IPS-NIHi11 (cell line): ENCODE data around the gene ADRA1B.
A peak's percentile ranks its signal among the peaks of the same experiment; 100 is the strongest.
"Not testable (repeated sequence)": the region's sequence is repeated elsewhere in the genome, so short reads cannot be mapped to it uniquely, and the experiment has no call there.

ENCODE experiments used
- DNase-seq: peaks from one replicate; pipeline ENCODE4 v3.0.0; 2012; ENCODE audit warnings: mixed read lengths, low spot score

The ADRA1B gene

DNA sequence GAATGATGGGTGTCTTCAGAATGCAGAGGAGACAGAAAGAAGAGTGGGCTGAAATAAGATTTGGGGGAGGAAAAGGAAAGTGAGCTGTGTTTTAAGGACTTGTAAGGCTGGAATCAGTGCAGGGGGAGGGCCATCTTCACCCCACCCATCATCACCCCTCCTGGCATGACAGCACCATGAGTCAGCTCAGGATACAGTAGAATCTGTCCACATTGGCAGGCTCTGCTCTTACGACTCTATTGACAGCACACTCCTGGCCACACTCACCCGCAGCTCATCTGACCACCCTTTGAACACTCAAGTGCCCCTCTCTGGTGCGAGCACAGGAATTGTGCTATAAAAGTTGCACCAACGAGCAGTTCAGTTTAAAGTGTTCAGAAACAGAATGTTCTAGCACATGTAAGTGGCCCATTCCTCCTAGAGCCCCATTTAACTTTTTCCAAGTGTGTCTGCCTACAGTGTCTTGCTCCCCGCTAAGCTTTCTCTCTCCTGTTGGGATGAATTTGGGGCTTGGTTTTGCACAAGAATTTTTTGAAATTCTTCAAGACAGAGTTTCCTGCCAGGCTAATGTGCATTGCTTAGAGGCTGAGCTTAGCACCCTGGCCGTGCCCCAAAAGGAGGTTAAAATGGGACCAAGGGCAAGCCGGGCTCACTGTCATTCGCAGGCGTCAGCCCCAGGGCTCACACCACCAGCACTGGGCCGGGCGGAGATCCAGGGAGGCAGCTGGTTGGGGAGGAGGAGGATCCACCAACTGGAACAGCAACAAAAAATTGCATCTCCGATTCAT lies 12.0 kb downstream of the ADRA1B start:
- no peak for DNase-seq

GRCh38 chr5:159929176-159929575 lies 12.9 kb downstream of the ADRA1B start:
- no peak for DNase-seq

- no peak for DNase-seq
Measured at GRCh38 chr5:159933531-159934485, 17.5 kb downstream of the ADRA1B start.

DNA sequence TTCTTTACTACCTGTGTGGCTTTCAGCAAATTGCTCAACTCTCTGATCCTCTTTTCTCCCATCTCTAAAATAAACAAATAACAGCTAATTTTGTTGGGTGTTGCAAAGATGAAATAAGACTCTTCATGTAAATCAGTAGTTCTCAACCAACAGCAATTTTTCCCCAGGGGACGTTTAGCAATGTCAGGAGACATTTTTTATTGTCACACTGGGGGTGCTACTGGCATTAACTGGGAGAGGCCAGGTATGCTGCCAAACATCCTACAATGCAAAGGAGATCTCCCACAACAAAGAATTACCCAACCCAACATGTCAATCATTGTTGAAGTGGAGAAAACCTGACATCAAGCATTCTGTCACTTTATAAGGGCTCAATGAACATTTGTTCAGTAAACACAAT lies 19.7 kb downstream of the ADRA1B start:
- no peak for DNase-seq

DNA sequence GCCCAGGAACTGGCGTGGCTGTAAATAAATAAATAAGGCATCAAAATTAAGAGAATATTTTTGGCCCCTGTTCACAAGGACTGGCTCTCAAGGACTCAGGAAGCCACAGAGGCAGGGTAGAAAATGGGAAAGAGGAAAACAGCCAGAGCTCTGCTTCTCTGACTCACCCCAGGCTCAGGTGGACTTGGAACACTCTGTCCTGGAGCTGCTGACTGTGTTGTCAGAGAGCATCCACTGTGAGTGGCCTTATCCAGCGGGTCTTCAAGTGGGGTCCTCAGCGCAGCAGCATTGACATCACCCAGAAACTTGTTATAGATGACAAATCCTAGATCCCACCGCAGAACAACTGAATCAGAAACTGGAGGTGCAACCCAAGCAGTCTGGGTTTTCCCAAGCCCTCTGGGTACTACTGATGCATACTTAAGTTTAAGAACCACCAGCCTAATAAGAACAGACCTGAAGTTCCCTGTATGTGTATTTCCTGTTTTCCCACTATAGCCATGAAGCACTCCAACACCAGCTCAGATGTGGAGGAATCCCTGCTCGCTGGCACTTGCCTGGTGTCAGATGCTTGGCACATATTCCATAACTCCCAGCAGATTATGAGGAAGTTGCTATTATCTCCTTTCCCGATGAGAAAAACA lies 20.5 kb downstream of the ADRA1B start:
- DNase-seq = no peak

GRCh38 chr5:159937580-159937979 lies 21.3 kb downstream of the ADRA1B start:
- DNase-seq = no peak

DNA sequence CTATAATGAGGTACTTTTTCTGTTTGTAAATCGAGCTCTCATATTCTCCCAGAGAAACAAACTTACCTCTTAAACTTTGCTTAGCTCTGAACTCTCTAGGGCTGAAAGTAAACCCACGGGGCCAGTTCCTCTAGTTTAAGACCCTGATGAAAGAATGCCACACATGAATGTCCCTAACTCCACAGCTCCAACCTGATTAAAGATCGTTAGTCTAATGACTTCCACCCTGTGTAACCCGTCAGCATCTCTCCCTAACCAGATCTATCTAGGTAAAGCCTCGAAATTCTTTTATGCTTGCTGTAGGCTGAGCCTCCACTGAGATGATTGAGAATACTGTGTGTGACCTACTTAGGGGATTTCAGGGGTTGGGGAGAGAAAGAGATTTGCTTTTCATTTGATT lies 27.0 kb downstream of the ADRA1B start:
- no peak for DNase-seq

DNA sequence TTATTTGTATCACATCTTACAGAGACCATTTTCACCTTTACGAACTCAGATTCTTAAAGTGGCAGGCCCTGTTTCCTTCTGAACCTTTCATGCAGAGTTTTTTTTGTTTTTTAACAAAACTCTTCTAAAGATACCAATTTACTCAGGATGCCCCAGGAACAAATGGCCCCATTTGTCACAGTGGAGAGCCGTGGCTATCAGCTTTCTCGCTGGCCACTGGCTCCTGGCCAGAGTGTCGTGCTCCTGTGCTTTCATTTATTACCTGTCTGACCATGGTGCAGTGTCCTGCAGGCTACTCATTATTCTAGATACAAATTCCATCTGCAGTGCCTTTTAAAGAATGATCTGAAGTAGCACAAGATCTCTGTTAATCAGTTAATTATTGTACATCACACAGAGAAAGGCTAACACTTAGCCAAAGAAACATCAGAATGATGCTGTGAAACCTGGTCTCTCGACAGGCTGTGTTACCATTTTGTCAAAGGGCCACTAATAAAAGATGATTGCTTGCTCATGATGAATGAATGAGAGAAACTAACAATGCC lies 27.8 kb downstream of the ADRA1B start:
- DNase-seq = no peak

DNA sequence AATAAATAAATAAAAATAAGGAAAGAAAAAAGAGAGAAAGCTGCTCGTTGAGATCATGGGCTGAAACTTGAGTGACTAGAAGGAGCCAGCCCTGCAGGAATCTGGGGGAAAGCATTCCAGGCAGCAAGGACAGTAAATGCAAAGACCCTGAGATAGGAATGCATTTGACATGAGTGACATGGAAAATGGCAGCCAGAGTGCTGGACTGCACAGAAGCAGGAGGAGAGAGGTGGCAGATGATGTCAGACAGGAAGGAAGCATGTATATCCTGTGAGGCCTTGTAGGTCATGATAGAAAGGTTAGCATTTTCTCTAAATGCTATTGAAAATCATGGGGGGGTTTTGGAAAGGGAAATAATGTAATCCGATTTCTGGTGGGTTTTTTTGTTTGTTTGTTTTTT lies 29.1 kb downstream of the ADRA1B start:
- no peak for DNase-seq

DNA sequence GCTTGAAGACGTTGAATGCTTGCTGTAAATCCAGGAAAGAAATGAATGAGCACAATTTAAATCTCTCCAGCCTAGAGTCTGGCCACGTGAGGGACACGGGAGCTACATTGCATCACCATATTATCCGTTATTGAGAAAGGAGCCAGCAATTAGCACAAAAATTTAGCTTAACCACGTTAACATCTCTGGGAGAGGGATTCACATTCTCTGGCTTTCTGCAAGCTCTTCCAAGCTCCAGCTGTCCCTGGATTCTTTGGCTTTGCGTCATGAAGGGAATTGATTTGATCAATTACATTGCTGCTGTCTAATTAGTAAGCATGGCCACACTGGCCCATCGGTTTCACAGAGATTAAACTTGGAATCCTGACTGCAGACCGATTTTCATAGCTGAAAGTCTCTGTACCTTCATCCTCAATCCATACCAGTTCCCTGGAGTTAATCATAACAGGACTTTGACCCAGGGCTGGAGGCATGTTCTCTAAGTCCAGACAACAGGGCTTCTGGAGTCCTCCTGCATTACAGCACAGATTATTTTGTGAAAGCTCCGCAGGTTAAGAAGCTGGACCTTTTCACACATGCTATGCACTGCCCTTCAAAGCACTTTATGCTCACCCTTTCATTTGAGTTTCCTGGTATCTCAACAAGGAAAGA lies 31.6 kb downstream of the ADRA1B start:
- DNase-seq = no peak

GRCh38 chr5:159951387-159951786 lies 35.1 kb downstream of the ADRA1B start:
- DNase-seq = peak; percentile 60

DNA sequence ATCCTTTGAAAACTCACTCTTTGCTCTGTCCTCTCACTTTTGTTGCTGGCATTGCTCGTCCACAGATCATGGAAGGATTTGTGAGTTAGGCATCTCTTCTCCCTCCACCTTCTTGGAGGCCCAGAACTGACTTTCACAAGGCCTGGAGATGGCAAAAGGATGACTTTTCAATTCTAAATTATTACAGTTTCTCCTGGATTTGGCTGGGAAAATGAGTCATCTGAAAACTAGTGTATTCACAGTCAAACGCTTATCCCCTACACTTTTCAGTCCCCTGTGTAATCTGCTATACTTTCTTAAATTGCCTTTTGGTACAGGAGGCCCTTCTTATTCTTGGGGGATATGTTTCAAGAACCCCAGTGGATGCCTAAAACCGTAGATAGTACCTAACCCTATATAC lies 35.6 kb downstream of the ADRA1B start:
- no peak for DNase-seq

GRCh38 chr5:159953609-159954008 lies 37.3 kb downstream of the ADRA1B start:
- DNase-seq = no peak

DNA sequence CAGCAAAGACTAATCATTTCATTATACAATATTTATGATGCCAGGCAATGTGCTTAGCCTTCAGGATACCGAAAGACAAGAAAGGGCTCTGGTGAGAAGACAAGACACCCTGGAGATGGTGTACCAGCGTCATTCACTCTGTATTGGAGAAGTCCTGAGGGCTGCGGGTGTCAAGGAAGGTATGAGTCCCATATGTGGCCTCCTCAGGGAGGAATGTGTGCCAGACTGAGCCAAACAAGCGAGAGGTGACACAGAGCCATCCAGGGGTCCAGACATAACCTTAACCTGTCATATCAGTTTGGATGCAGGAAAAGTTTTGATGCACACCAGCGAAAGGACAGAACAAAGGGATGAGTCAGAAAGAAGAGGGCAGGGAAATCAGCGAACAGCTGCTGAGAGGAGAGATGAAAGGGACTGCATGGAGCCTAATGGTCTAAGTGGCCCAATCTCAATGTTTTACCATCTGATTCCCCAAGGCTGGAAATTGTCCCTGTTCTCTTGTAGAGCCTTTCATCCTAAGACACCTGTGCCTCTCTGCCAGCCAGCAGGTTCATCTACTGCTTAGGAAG lies 38.9 kb downstream of the ADRA1B start:
- DNase-seq = no peak

DNA sequence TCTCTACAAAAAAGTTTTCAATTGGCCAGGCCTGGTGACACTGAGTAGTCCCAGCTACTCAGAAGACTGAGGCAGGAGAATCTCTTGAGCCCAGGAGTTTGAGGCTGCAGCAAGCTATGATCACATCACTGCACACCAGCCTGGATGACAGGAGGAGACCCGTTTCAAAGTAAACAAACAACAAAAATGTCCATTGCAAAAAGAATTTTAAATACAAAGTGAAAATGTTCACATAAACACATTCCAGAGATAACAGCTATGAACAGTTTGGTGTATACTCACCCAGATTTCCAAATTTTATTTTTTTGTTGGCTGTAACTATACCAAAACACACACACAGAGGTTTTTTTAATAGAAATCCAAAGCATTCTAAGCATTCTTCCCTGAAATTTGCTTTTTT lies 39.8 kb downstream of the ADRA1B start:
- DNase-seq = no peak

- no peak for DNase-seq
Measured at GRCh38 chr5:159961176-159962160, 45.2 kb downstream of the ADRA1B start.

DNA sequence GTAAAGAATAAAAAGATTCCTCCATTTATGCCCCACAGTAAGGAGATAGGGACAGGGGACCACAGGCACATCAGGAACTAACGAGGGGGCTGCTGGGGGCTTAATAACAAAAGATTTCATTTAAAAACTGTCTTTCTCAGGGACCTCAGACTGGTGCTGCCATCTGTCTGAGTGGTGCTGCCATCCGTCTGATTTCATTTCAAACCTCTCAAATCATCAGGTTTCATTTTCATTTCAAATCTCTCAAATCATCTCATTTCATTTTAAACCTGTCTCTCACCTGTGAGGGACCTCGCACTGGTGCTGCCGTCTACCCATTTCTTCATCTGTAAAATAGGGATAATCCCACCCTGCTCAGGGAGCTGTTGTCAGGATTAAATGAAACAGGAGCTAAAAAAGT lies 45.9 kb downstream of the ADRA1B start:
- no peak for DNase-seq

- DNase-seq = no peak
Measured at GRCh38 chr5:159963935-159964334, 47.7 kb downstream of the ADRA1B start.

GRCh38 chr5:159965031-159965837 lies 49.0 kb downstream of the ADRA1B start:
- peak; percentile 75 for DNase-seq

DNA sequence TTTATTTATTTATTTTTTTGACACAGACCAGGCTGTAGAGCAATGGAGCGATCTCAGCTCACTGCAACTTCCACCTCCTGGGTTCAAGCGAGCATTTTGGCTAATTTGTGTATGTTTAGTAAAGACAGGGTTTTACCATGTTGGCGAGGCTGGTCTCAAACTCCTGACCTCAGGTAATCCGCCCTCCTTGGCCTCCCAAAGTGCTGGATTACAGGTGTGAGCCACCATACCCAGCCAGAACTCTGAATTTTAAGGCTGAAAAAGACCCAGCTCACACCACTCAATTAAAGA lies 49.5 kb downstream of the ADRA1B start:
- DNase-seq = not testable (repeated sequence)
